Stimulated activated CD8-positive, alpha-beta memory T cell treated with anti-CD3 and anti-CD28 coated beads, Interleukin-2, amount 100 ng/mL, for 48 hours (primary cell): Measurements from ENCODE around the gene FAM193B.
"Not testable (repeated sequence)": the region's sequence is repeated elsewhere in the genome, so short reads cannot be mapped to it uniquely, and the experiment has no call there.

ENCODE experiments used
- DNase-seq, 2 donors: peaks; one replicate each; pipeline ENCODE4 v3.0.0-alpha.2; 2020; ENCODE audit warnings: low read depth in 2 of 2

FAM193B gene

GRCh38 chr5:177537389-177538361 lies 16.7 kb downstream of the FAM193B start:
- no peak for DNase-seq

GRCh38 chr5:177536386-177536785 lies 18.0 kb downstream of the FAM193B start:
- no peak for DNase-seq

GRCh38 chr5:177535125-177535524 lies 19.2 kb downstream of the FAM193B start:
- no peak for DNase-seq

GRCh38 chr5:177534433-177534832 lies 19.9 kb downstream of the FAM193B start:
- not testable (repeated sequence) for DNase-seq

GRCh38 chr5:177531209-177531940 lies 23.0 kb downstream of the FAM193B start:
- no peak for DNase-seq

- no peak for DNase-seq
These were observed 23.7 kb downstream of the FAM193B start for GRCh38 chr5:177530638-177531037.

GRCh38 chr5:177529247-177530203 lies 24.8 kb downstream of the FAM193B start:
- no peak for DNase-seq

- no peak for DNase-seq
These were observed 25.7 kb downstream of the FAM193B start for GRCh38 chr5:177528631-177529030.

GRCh38 chr5:177527595-177527994 lies 26.8 kb downstream of the FAM193B start:
- DNase-seq, result no peak

- no peak for DNase-seq
These were observed 27.6 kb downstream of the FAM193B start for GRCh38 chr5:177526791-177527190.

- no peak for DNase-seq
These were observed 28.2 kb downstream of the FAM193B start for GRCh38 chr5:177526191-177526590.

- no peak for DNase-seq
These were observed 29.3 kb downstream of the FAM193B start for GRCh38 chr5:177524941-177525655.

GRCh38 chr5:177524539-177524900 lies 29.8 kb downstream of the FAM193B start:
- DNase-seq, result no peak

- no peak for DNase-seq
These were observed 30.4 kb downstream of the FAM193B start for GRCh38 chr5:177523711-177524538.

GRCh38 chr5:177520916-177521513 lies 33.3 kb downstream of the FAM193B start:
- DNase-seq, result no peak

GRCh38 chr5:177520271-177520670 lies 34.1 kb downstream of the FAM193B start:
- DNase-seq, result no peak

- DNase-seq, result no peak
These were observed 34.7 kb downstream of the FAM193B start for GRCh38 chr5:177519463-177520235.

GRCh38 chr5:177516601-177517568 lies 37.5 kb downstream of the FAM193B start, which contains the start of gene DDX41:
DDX41 (minus strand) TSS chr5:177516961; CDS start chr5:177516945, 16 bp downstream.
- peak; percentile 92 to 94 for DNase-seq
